DOHH2 (cell line): Measurements from ENCODE around the gene NR3C2.

Source experiments
- H3F3A ChIP-seq: fragments of 200-600 bp; sonication (generic), shearing (Covaris generic); 2 replicates; pipeline ENCODE4 v1.6.0; 2016; ENCODE audit warnings: antibody characterized with exemption, mild to moderate bottlenecking; ENCODE audit not compliant: control insufficient read depth, insufficient read depth
- H3K27ac ChIP-seq: fragments of 200-600 bp; sonication (generic); 2 replicates; pipeline ENCODE4 v1.5.1; 2014; ENCODE audit warnings: low read depth, mild to moderate bottlenecking, low read length, moderate library complexity
- H3K27me3 ChIP-seq: fragments of 200-600 bp; sonication (generic); 2 replicates; pipeline ENCODE4 v1.6.1; 2014; ENCODE audit warnings: mild to moderate bottlenecking, low read length, mixed read lengths; ENCODE audit not compliant: control insufficient read depth
- H3K36me3 ChIP-seq: fragments of 200-600 bp; sonication (generic); 2 replicates; pipeline ENCODE4 v1.6.1; 2014; ENCODE audit warnings: mild to moderate bottlenecking, low read length, moderate library complexity, mixed read lengths; ENCODE audit not compliant: control insufficient read depth
- H3K4me1 ChIP-seq: fragments of 200-600 bp; sonication (generic); 2 replicates; pipeline ENCODE4 v1.6.1; 2014; ENCODE audit warnings: mild to moderate bottlenecking, low read length, mixed read lengths; ENCODE audit not compliant: control insufficient read depth
- H3K4me2 ChIP-seq: fragments of 200-600 bp; sonication (generic); 2 replicates; pipeline ENCODE4 v1.6.0; 2014; ENCODE audit warnings: mild to moderate bottlenecking, low read length, moderate library complexity
- H3K4me3 ChIP-seq: fragments of 200-600 bp; sonication (generic); 2 replicates; pipeline ENCODE4 v1.5.1; 2014; ENCODE audit warnings: mild to moderate bottlenecking, low read length, mixed read lengths
- H3K79me2 ChIP-seq: fragments of 200-600 bp; sonication (generic); 2 replicates; pipeline ENCODE4 v1.6.1; 2014; ENCODE audit warnings: mild to moderate bottlenecking, low read length, mixed read lengths; ENCODE audit not compliant: control insufficient read depth
- H3K9me2 ChIP-seq: fragments of 200-600 bp; sonication (generic); replicated peaks from 2 replicates; pipeline ENCODE4 v1.6.1; 2014; ENCODE audit warnings: mild to moderate bottlenecking, low read length, mixed read lengths; ENCODE audit not compliant: control insufficient read depth
- H3K9me3 ChIP-seq: fragments of 200-600 bp; sonication (generic); 2 replicates; pipeline ENCODE4 v1.6.1; 2014; ENCODE audit warnings: antibody characterized with exemption, low read length, mixed read lengths; ENCODE audit not compliant: control insufficient read depth, insufficient read depth
- H4K20me1 ChIP-seq: fragments of 200-600 bp; sonication (generic); 2 replicates; pipeline ENCODE4 v1.6.0; 2014; ENCODE audit warnings: low read depth, mild to moderate bottlenecking, antibody characterized with exemption, low read length, moderate library complexity; ENCODE audit not compliant: control insufficient read depth, insufficient read depth
- CTCF ChIP-seq: fragments of 200-600 bp; sonication (generic); IDR thresholded peaks from one replicate; pipeline ENCODE4 v1.5.1; 2014; ENCODE audit warnings: antibody characterized with exemption, mild to moderate bottlenecking, low read depth, low read length; ENCODE audit not compliant: poor library complexity, severe bottlenecking
- EZH2phosphoT487 ChIP-seq: fragments of 200-600 bp; sonication (generic); IDR thresholded peaks from 2 replicates; pipeline ENCODE4 v1.6.1; 2017; ENCODE audit warnings: borderline replicate concordance, mild to moderate bottlenecking, antibody characterized with exemption, low read length, moderate library complexity, mixed read lengths

The NR3C2 gene

GRCh38 chr4:148154769-148155168 lies 287.4 kb downstream of the NR3C2 start:
- H3K27ac ChIP-seq, result no peak overlapping the region
- TF ChIP-seq CTCF (no peak), EZH2phosphoT487 (no peak)
- no peaks in the 10 kb centered on the region for H3F3A ChIP-seq
- H3K9me3 ChIP-seq, result no peaks in the 10 kb centered on the region
- no peak overlapping the region for H3K4me3 ChIP-seq
- no peaks in the 10 kb centered on the region for H4K20me1 ChIP-seq
- no peaks in the 10 kb centered on the region for H3K4me1 ChIP-seq
- H3K36me3 ChIP-seq, result no peaks in the 10 kb centered on the region
- no peaks in the 10 kb centered on the region for H3K27me3 ChIP-seq
- no peaks in the 10 kb centered on the region for H3K9me2 ChIP-seq
- no peaks in the 10 kb centered on the region for H3K79me2 ChIP-seq
- no peak overlapping the region for H3K4me2 ChIP-seq

GRCh38 chr4:148152868-148153625 lies 289.2 kb downstream of the NR3C2 start:
- H3K27ac ChIP-seq, result no peak overlapping the region
- H3F3A ChIP-seq, result no peaks in the 10 kb centered on the region
- H3K9me2 ChIP-seq, result no peaks in the 10 kb centered on the region
- TF ChIP-seq CTCF, result no peak
- TF ChIP-seq EZH2phosphoT487, result no peak
- H3K4me2 ChIP-seq, result no peak overlapping the region
- H3K4me1 ChIP-seq, result no peaks in the 10 kb centered on the region
- no peaks in the 10 kb centered on the region for H3K79me2 ChIP-seq
- H3K27me3 ChIP-seq, result no peaks in the 10 kb centered on the region
- H3K9me3 ChIP-seq, result no peaks in the 10 kb centered on the region
- no peak overlapping the region for H3K4me3 ChIP-seq
- H3K36me3 ChIP-seq, result no peaks in the 10 kb centered on the region
- H4K20me1 ChIP-seq, result no peaks in the 10 kb centered on the region

- H3K9me2 ChIP-seq, result no peaks in the 10 kb centered on the region
- no peaks in the 10 kb centered on the region for H3K36me3 ChIP-seq
- no peaks in the 10 kb centered on the region for H4K20me1 ChIP-seq
- H3K79me2 ChIP-seq, result no peaks in the 10 kb centered on the region
- H3K4me3 ChIP-seq, result no peak overlapping the region
- H3K27ac ChIP-seq, result no peak overlapping the region
- no peaks in the 10 kb centered on the region for H3K9me3 ChIP-seq
- H3K4me2 ChIP-seq, result no peak overlapping the region
- no peaks in the 10 kb centered on the region for H3F3A ChIP-seq
- TF ChIP-seq CTCF, result no peak
- TF ChIP-seq EZH2phosphoT487, result no peak
- H3K27me3 ChIP-seq, result no peaks in the 10 kb centered on the region
- H3K4me1 ChIP-seq, result no peaks in the 10 kb centered on the region
Observed at GRCh38 chr4:148151806-148152205, 290.4 kb downstream of the NR3C2 start.
